Astrocyte (in vitro differentiated cells and primary cell): ENCODE data around the gene C1QTNF9.

Experiments used
- CTCF ChIP-seq: IDR thresholded peaks from 2 replicates; pipeline ENCODE4 v1.5.1; 2011; ENCODE audit warnings: low read depth, mild to moderate bottlenecking, inconsistent platforms, low read length, moderate library complexity; ENCODE audit not compliant: insufficient read depth
- EZH2 ChIP-seq: IDR thresholded peaks from 2 replicates; pipeline ENCODE4 v1.6.1; 2012; ENCODE audit warnings: mild to moderate bottlenecking, low read length, inconsistent platforms; ENCODE audit not compliant: insufficient read depth

DNA sequence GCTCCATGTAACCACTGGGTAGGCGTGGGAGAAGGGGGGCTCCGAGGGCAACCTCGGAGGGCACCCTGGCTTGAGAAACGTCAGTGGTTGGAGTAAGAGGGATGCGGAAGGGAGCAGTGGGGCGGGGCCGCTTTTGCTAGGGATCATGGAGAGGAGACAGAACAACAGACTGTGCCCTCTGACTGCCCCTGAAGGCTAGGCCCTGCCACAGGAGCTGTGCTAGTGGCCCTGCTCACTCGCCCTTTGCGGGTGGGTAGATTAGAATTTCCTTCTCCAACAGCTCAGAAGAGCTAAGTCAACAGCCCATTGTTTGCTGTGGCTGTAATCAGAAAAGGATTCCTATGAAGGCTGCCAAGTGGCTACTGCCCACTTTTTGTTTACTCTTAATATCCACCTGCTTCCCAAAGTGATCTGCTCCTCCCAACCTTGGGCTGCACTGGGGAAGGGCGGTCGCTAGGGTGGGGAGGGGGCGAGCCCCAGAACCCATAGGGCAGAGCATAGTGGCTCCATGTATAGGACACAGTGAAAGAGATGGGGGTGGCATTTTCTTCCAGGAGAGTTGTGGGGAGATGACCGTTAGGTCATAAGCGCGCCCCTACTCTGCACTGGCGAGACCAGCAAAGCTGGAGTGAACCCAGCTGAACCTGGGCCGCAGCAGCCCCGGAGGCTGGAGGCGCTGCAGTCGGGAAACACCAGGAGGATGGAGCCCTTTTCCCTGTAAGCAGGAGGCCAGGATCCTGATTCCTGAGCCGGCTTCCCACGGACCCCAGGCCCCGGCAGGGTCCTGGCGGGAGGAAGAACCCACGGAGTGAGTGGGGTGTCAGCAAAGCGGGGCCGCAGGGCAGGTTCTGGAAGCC is 1.9 kb upstream of the C1QTNF9 start:
- TF ChIP-seq CTCF (no peak), EZH2 (no peak)
